ENCODE data around the gene KANK2. TPM values are rescaled to one million over a fixed set of nuclear protein-coding genes. Genes with fewer than 3 reads are reported as not detected.

Gene KANK2
- total RNA-seq, 4 donors from 2014 or later: 42.5 to 75.5 (median 65.1) TPM

GRCh38 chr19:11225172-11225571, 27.8 kb upstream of the KANK2 start:
- no peak overlapping the region for H3K27ac ChIP-seq
- peaks cover 7% of the 10 kb centered on the region for H3K9me3 ChIP-seq
- H3K4me3 ChIP-seq: no peak overlapping the region
- no peak for DNase-seq (ENCODE audit: low spot score in 2 of 2)
- WGBS: 96% methylated on average over 5 of the region's 5 CpGs
- no peak for TF ChIP-seq EP300 (IDR thresholded peaks at IDR 0.05)
- no peak for TF ChIP-seq POLR2AphosphoS5 (IDR thresholded peaks at IDR 0.05)
- TF ChIP-seq POLR2A (IDR thresholded peaks at IDR 0.05): no peak
- no peak for TF ChIP-seq CTCF (IDR thresholded peaks at IDR 0.05)
- no peaks in the 10 kb centered on the region for H3K4me1 ChIP-seq
- peaks cover 57% of the 10 kb centered on the region for H3K36me3 ChIP-seq
- no peaks in the 10 kb centered on the region for H3K27me3 ChIP-seq

GRCh38 chr19:11224429-11224828, 27.1 kb upstream of the KANK2 start:
- Histone ChIP-seq H3K27me3 (no peaks in the 10 kb centered on the region), H3K9me3 (peaks cover 7% of the 10 kb centered on the region), H3K36me3 (peaks cover 58% of the 10 kb centered on the region), H3K4me3 (no peak overlapping the region), H3K27ac (no peak overlapping the region), H3K4me1 (no peaks in the 10 kb centered on the region)
- DNase-seq (ENCODE audit: low spot score in 2 of 2): no peak
- TF ChIP-seq CTCF (IDR thresholded peaks at IDR 0.05) (no peak), POLR2A (IDR thresholded peaks at IDR 0.05) (no peak), EP300 (IDR thresholded peaks at IDR 0.05) (no peak)
- WGBS: 95% methylated on average over 5 of the region's 7 CpGs

GRCh38 chr19:11223200-11223599, 25.9 kb upstream of the KANK2 start:
- no peak for TF ChIP-seq CTCF (IDR thresholded peaks at IDR 0.05)
- H3K4me3 ChIP-seq: no peak overlapping the region
- no peaks in the 10 kb centered on the region for H3K4me1 ChIP-seq
- no peak overlapping the region for H3K27ac ChIP-seq
- no peak for DNase-seq (ENCODE audit: low spot score in 2 of 2)
- peaks cover 7% of the 10 kb centered on the region for H3K9me3 ChIP-seq
- H3K27me3 ChIP-seq: no peaks in the 10 kb centered on the region
- WGBS: 97% methylated on average over 3 of the region's 3 CpGs
- peaks cover 58% of the 10 kb centered on the region for H3K36me3 ChIP-seq

- no peaks in the 10 kb centered on the region for H3K27me3 ChIP-seq
- peaks cover 7% of the 10 kb centered on the region for H3K9me3 ChIP-seq
- H3K27ac ChIP-seq: no peak overlapping the region
- no peak for TF ChIP-seq POLR2AphosphoS5 (IDR thresholded peaks at IDR 0.05)
- no peak for TF ChIP-seq POLR2A (IDR thresholded peaks at IDR 0.05)
- no peak for TF ChIP-seq EP300 (IDR thresholded peaks at IDR 0.05)
- no peak for TF ChIP-seq CTCF (IDR thresholded peaks at IDR 0.05)
- peaks cover 65% of the 10 kb centered on the region for H3K36me3 ChIP-seq
- WGBS: 98% methylated on average over 3 of the region's 3 CpGs
- H3K4me1 ChIP-seq: no peaks in the 10 kb centered on the region
- no peak for DNase-seq (ENCODE audit: low spot score in 2 of 2)
- no peak overlapping the region for H3K4me3 ChIP-seq
These were observed 23.8 kb upstream of the KANK2 start for GRCh38 chr19:11221082-11221598.

- TF ChIP-seq POLR2A (IDR thresholded peaks at IDR 0.05): no peak
- no peak for TF ChIP-seq POLR2AphosphoS5 (IDR thresholded peaks at IDR 0.05)
- no peak for TF ChIP-seq CTCF (IDR thresholded peaks at IDR 0.05)
- TF ChIP-seq EP300 (IDR thresholded peaks at IDR 0.05): no peak
- no peak for DNase-seq (ENCODE audit: low spot score in 2 of 2)
- Histone ChIP-seq H3K9me3 (no peaks in the 10 kb centered on the region), H3K36me3 (peaks cover 54% of the 10 kb centered on the region), H3K4me3 (no peak overlapping the region), H3K27me3 (no peaks in the 10 kb centered on the region), H3K4me1 (no peaks in the 10 kb centered on the region), H3K27ac (no peak overlapping the region)
- 88% methylated on average over 6 of the region's 6 CpGs for WGBS
These were observed 17.0 kb upstream of the KANK2 start for GRCh38 chr19:11214387-11214786.

All from suprapubic skin (tissue), 4 donors.